Colon (tissue), 2 donors: ENCODE results near the gene HNMT.
"Not testable (repeated sequence)": the region's sequence is repeated elsewhere in the genome, so short reads cannot be mapped to it uniquely, and the experiment has no call there.

ENCODE experiments used
- FAIRE-seq: peaks from 2 replicates; lab custom pipeline; 2012; peaks lifted over from hg19 to GRCh38; lab: Jason Lieb, UNC
- donor health status: control.
- donor health status: control.

HNMT gene

GRCh38 chr2:137946227-137946626, 18.0 kb upstream of the HNMT start:
- FAIRE-seq, result no peak

GRCh38 chr2:137947032-137947727, 17.1 kb upstream of the HNMT start:
- FAIRE-seq, result no peak

- peak; percentile 18 for FAIRE-seq
These were observed 16.4 kb upstream of the HNMT start for GRCh38 chr2:137947728-137948336.

- no peak for FAIRE-seq
These were observed 15.4 kb upstream of the HNMT start for GRCh38 chr2:137948894-137949293.

- no peak for FAIRE-seq
These were observed 14.0 kb upstream of the HNMT start for GRCh38 chr2:137950238-137950637.

GRCh38 chr2:137951586-137951985, 12.7 kb upstream of the HNMT start:
- no peak for FAIRE-seq

GRCh38 chr2:137952586-137953129, 11.6 kb upstream of the HNMT start:
- FAIRE-seq, result no peak

GRCh38 chr2:137955536-137955935, 8.7 kb upstream of the HNMT start:
- no peak for FAIRE-seq

- FAIRE-seq, result no peak
These were observed 7.2 kb upstream of the HNMT start for GRCh38 chr2:137957033-137957432.

- FAIRE-seq, result no peak
These were observed 5.1 kb upstream of the HNMT start for GRCh38 chr2:137959166-137959565.

- FAIRE-seq, result no peak
These were observed 4.0 kb upstream of the HNMT start for GRCh38 chr2:137960223-137960622.

- no peak for FAIRE-seq
These were observed 2.7 kb upstream of the HNMT start for GRCh38 chr2:137961602-137962001.

GRCh38 chr2:137963535-137964065, 673 bp upstream of the HNMT start:
- FAIRE-seq, result no peak

- no peak for FAIRE-seq
These were observed 686 bp downstream of the HNMT start for GRCh38 chr2:137964859-137965459.

- peak; percentile 55 for FAIRE-seq
These were observed 1.8 kb downstream of the HNMT start for GRCh38 chr2:137966043-137966442.

GRCh38 chr2:137967042-137967441, 2.8 kb downstream of the HNMT start:
- FAIRE-seq, result no peak

GRCh38 chr2:137968477-137969417, 4.5 kb downstream of the HNMT start:
- FAIRE-seq, result no peak

- FAIRE-seq, result no peak
These were observed 5.1 kb downstream of the HNMT start for GRCh38 chr2:137969418-137969765.

- FAIRE-seq, result peak; percentile 21
These were observed 5.6 kb downstream of the HNMT start for GRCh38 chr2:137969876-137970275.

GRCh38 chr2:137971259-137971658, 7.0 kb downstream of the HNMT start:
- not testable (repeated sequence) for FAIRE-seq

- FAIRE-seq, result no peak
These were observed 9.0 kb downstream of the HNMT start for GRCh38 chr2:137973280-137973679.
